NOMO-1 treated with dmso at 0.1 percent for 144 hours (cell line): Measurements from ENCODE around the gene ARNT2.

Source experiments
- DNase-seq: peaks from one replicate; lab custom pipeline; 2025; ENCODE audit not compliant: unreplicated experiment; lab: John Stamatoyannopoulos, UW

The ARNT2 gene

DNA sequence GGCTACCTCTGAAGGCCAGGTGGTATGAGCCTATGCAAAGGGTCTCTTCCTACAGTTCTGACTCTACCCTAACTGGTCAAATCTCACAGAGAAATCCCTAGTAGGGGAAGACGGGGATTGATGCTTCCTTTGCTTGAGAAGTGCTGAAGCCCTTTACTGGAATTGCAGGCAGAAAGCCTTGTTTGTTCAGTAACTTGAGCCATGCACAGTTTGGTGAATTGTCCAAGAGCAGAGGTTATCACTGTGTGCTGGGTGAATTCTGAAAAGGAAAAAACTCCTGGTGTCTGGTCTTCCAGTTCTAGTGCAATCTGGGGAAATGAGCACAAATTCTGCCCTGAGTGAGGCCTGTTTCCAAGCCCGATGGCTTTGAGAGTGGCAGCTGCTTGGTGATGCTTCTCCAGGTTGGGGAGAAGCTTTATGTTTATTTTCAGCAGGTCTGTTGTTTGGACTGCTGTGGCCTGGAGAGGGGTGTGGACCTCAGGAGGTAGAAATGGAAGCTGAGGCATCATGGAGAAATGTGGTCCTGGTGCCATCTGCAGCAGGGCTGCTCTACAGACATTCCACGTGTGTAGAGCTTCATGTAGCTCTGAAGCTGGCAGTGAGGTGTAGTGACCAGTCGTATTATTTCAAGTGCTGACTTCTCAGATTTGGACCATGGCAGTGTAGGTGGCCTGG, 60.9 kb downstream of the ARNT2 start:
- DNase-seq = no peak

DNA sequence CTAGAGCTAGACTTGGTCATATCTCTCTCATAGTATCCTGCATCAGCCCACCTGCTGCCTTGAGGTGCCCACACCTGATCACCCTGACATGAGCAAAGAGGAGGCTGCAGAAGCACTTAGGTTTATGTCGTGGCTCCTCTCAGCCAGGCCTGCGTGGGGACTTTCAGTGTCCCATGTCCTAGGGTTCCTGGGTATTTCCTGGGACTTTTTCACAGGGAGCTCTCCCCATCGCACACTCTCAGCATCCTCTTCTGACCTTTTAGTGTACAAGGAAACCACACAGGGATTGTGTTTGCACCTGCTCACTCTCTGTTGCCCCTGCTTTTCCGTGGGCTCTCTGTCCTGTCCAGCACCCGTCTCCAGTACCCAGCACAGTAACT, 61.4 kb downstream of the ARNT2 start:
- no peak for DNase-seq

DNA sequence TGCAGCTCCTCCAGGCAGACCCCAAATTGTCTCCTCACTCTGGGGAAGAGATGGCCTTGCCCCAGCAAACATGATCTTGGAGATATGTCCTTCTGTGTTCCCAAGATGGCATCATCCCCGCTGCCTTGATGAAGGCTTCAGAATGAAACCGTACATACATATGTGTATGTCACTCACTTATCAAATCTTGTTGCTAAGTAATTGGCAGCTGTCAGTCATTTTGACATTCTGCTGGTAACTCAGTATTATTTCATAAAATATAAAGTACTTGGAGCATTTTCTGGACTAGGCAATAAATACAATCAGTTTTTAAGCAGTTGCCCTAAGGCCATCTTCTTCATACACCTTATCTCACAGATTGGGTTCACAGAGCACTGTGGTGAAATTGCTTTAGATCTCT, 62.4 kb downstream of the ARNT2 start:
- DNase-seq = no peak

DNA sequence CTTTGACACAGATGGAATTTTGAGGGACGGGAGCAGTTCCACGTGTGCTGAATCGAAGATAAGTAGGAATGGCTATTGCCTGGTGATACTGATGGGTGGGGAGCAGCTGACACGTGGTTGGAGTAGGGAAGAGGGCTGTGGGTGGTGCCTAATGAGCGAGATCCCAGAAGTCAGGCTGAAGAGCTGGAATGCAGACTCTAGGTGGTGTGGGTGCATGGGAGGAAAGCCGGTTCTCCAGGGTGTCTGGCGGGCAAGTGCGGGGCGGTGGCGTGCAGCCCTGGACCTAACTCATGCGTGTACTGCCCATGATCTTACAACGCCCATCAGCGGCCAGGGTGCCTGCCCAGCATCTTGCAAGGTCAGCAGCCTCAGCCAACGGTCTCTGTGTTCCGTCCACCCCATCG, 63.1 kb downstream of the ARNT2 start:
- DNase-seq = no peak

DNA sequence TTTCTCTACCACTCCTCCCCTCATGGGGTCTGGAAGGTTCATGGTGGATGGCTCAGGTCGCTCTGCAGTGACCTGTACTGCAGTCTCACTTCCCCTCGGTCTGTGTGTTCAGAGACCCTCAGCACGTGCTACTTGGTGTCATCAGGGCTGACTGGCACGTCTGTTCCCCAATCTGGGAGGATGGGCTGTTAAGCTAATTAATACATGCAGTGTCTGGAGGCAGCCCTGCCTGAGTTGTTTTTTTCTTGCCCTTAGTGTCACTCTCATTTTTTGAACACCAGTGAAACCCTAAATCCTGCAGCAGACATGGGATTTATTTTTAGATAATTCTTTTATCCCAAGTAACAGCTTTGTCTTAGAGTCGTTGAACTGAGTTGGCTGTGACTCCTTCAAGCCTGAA, 64.6 kb downstream of the ARNT2 start:
- DNase-seq = no peak

DNA sequence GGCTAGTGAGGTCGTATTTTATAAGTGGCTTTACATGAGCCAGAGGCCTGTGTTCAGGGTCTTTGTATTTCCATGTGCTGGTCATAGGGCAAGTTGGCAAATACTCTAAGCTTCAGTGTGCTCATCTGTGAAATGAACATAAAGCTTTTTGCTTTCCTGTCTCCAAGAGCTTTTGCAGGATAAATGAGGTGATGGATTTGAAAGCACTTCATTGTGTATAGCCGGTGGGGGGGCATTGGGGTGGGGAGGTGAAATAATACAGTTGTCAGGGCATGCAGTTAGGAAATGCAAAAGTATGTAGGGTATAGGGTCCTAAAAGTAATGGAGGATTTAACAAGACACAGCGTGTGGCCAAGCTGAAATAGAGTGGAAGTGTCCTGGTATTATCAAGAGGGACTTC, 67.7 kb downstream of the ARNT2 start:
- no peak for DNase-seq

DNA sequence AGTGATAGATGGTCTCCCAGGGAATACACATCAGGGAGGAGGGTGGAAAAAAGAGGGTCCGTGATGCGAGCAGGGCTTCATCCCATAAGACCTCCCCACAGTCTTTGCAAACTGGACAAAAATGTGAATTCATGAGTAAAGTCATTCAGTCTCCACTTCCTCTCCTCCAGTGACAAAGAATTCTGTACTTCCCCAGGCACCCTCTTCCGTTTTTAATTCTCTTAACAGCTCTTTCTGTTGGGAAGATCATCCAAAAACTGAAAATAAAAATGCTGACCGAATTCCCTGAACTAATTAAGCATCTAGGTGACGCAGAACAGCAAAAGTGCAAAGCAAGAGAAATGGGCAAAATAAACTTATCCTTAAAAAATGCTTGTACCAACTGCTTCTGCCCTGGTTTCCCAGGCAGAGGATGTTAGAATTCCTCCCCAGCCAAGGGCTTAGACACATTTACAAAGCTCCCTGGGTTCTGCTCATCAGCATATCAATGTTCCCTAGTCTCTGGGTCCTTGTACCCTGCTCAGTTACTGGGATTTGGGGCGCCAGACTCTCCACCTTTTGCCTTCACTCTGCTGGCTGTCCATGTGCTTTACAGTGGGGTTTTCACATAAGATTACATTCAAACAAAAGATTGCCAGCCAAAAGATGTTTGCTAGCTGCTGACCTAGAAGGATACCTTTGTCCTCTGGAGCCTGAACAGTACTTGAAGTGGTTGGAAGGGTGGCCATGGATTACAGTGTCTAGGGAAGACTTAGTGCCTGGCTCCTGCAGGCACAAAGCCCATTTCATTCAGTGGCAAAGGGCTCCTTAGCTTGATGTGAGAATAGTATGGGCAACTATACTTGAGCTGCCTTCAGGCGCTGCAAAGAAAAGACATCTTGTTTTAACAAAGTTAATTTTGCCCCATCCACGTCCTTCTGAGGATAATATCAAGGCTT, 69.4 kb downstream of the ARNT2 start:
- peak; percentile 16 for DNase-seq

DNA sequence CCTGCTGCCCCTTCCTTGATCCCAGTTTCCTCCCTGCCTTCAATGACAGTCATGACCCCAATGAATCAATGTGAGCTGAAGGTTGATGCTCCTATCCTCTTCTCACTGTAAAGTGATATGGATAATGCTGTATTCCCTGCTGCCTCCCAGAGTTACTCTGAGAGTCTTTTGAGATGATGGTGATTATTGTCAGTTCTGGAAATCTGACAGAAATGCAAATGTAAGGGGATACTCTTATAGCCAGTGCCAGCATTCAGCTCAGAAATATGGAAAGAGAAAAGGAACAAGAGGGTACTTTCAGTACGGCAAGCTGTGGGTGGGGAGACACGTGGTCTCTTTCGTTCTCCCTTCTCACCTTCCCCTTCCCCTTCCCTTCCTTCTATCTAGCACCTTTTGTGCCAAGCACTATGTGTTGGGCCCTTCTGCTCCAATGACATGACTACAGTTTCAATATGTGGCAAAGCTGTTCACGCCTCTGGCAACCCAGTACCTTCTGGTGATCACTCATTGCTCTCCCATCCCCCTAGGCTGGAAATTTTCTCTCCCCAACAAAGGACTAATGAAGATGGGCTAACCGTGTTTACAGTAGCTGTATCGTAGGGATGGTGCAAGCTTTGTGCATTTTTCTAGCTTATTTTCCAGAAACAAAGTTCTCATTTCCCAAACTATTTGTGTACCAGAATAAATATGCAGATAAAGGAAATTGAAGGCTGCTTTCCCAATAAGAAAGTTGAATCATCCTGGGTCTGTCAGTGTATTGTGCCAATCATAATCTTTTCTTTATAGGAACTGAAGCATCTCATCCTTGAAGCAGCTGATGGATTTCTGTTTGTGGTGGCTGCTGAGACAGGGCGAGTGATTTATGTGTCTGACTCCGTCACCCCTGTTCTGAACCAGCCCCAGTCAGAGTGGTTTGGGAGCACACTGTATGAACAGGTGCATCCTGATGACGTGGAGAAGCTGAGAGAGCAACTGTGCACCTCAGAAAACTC, 70.3 kb downstream of the ARNT2 start:
- no peak for DNase-seq

DNA sequence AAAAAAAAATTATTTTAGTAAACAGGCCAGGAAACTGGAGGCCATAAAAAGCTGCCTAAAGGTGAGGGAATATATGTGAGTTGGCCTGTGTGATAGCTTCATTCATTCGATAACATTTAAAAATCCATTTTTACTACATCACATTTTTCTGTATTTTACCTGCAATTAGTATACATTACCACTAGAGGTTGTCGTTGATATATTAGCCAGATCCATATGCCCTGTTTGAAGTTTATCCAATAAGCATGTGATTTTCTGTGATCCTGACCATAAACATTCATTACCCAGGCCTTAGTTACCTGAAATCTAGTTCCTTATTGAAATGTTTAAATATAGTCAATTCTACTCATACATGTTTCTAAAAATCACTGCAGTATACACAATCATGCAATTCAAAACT, 71.4 kb downstream of the ARNT2 start:
- no peak for DNase-seq

DNA sequence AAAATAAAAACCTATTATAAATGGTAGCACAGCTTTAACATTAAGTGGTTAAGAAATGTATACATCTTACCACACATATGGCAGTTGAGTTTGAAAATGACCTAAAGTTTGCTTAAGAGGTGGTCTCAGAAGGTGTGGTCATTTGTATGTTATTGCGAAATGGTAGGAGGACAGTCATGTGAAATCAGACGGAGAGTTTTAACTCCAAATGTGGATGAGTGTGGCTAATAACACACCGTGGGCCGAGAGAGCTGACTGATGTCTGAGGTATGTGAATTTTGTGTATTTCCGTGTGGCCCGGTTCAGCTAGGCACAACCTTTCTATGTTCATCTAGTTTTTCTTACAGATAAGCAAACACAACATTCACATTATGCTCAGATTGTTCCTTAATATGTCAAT, 71.9 kb downstream of the ARNT2 start:
- no peak for DNase-seq

DNA sequence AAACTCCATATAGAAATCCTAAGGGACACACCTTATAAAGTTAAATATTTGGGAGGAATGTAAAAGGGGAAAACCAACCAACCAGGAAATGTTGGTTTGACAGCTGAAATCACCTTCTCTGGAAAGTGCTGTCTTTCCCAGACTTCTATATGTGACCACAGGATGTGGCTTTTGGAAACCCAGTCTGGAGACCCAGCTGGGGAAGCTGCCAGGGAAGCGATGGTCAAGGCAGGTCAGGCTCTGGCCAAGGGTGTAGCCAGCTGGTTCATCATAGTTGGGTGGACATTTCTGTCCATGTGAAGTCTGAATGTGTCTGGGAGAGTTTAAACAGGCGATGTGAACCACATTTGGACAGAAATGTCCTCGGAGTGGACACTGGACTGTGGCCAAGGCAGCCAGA, 73.9 kb downstream of the ARNT2 start:
- DNase-seq = no peak

DNA sequence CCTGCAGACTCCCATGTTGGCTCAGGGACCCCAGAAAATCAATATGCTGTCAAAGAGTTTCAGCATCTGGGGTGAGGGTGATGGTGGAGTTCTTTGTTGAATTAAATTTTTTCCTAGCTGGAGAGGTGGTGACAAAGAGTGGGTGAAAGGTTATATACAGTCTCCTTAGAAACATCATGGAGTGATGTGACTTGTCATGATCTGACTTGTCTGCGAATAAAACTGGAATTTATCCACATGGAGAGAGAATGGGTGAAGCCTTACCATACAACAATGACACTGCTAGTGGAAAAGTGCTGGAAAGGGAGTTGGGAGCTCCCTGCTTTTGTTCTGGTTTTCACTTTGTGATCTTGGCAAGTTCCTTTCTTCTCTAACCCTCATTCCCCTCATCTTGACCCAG, 75.0 kb downstream of the ARNT2 start:
- DNase-seq = no peak

DNA sequence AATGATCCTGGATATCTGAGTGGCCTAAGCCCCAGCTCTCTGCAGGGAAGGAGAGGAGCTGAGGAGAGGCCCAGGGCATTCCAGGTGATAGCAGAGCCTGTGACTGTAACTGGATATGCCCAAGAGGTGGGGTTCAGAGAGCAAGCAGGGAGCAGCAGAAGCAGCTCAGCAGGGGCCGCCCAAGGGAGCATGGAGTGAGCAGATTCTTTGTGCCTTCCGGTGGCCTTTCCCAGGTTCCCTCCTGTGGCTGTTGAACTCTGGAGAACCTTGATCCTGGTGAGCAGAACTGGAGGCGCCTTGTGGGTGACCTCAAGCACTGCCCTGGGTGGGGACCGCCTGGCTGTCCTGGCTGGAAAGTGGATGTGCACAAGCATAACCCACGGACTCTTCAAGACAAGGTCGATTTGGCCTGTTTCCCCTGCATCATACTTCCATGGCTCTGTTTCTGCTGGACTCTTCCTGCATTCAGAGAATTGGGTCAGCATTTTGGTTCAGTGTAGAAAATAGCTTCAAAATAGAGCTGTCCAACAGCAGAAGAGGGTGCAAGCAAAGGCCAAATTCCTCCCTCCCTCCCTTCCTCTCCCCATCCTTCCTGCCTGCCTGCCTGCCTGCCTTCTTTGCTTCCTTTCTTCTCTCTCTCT, 76.1 kb downstream of the ARNT2 start:
- no peak for DNase-seq

DNA sequence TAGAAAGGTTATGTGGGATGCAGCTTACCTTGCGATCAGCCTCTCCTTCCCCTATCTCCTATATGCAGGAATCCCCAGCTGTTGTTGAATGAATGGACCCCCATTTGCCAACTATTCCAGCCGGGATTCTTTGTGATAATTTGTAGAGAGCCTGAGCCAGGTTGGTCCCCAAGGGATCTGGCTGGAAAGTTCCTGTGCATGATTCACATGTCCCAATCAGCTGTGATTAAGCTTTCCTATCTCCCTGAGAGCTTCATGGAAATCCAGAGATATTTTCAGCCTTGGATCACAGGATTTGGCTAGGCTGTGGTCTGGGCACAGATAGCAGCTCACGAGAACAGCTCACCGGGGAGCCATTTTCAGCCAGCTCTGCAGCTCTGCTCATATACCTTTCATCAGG, 76.7 kb downstream of the ARNT2 start:
- no peak for DNase-seq

DNA sequence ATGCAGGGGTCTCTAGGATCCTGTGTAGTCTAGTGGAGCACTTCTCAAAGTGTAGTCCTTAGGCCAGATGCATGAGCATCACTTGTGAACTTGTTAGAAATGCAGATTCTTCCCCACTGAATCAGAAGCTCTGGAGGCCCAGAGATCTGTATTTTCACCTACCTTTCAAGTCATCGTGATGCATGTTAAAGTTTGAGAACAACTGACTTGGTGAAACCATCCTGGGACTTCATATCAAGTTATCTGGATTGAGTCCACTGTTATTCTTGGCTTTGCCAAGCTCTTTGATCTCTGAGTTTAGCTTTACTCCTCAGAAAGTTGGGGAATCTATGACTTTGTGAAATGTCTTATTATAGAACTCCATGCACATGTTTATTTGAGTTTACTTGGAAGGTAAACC, 78.5 kb downstream of the ARNT2 start:
- no peak for DNase-seq

DNA sequence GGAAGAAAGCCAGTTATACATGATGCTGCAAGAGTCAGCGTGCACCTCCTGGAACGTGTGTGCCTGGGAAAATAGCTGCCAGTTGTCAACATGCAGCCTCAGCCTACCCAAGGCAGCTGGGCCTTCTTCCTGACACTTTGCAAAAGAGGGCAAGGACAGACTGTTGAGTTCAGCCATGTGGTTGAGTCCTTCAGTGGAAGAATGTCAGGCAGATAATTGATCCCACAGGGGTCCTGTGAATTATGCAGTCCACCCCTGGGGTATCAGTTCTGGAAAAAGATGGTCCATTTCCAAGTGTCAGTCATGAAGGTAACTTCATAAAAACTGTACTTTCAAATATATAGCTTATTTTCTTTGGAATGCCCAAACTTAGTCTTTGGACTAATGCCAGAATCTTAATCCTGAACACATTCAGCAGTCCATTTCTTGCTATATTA, 79.6 kb downstream of the ARNT2 start:
- DNase-seq = no peak

DNA sequence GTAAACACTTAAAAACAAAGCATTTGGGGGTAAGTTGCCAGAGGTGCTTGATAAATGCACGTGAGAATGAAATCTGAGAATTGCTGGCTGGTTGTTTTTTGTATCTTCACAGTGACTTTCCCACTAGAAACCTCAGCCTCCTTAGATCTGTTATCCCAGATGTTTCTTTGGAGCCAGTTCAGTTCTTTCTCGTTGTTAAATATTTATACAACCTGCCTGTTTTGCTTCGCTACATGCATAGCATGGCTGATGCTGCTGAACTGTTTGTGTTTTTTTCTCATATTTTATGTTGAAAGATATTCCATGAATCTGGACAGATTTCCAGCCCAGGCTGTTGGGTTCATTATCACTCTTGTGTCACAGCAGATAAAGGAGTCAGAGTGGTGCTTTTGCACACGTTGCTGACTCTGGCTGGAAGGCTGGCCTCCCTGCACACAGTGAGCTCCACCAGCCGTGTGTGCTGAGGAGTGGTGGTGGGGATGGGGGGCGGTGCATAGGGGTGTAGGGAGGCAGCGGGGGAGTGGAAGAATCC, 80.2 kb downstream of the ARNT2 start:
- DNase-seq = no peak

DNA sequence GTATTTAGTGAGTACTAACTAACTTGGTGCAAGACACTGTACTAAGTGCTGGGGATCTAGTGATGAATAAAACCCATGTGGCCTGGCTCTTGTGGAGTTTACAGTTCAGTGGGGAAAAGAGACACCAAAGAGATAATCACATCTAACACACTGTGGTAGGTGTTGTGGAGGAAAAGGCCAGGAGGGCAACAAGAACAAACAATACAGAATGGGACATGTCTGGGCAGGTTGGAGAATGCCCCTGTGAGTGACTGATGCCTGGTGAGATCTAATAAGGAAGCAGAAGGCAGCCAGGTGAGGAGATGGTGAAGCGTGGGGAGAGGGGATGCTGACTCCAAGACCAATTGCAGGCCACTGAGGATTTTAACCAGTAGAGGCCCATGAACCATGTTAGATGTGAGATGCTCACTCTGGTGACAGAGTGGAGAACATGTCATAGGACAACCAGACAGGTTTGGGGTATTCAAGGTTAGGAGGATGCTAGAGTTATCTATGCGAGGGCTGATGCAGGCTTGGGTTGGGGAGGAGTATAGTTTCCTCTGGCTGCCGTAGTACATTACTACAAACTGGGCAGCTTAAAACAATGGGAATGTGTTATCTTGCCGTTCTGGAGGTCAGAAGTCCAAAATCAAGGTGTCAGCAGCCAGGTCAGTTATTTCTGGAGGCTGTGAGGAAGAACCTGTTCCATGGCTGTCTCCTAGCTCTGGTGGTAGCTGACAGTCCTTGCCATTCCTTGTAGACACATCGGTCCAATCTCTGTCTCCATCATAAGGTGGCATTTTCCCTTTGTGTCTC, 81.4 kb downstream of the ARNT2 start:
- no peak for DNase-seq

DNA sequence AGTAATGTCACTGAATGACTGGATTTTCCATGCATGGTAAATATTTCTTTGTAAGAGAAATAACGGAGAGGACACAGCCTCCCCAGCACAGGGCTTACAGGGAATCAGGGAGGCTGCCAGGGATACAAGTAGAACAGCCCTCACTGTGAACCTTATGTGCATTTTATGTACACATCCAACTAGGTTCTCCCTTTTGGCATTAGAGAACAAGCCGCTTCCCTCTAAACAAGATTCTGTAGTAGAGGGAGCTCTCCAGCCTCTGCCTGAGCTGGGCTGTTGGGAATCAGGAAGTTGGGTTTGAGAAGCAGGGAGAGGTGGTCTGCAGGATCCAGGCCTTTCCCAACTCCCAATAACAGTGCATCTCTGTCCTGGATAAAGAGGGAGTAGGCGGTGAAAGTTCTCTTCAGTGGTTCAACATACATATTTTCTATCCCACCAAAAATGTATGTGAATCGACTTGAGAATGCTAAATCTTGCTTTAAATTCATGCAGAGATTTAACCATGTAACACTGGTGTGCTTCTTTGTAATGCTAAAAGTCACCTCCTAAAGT, 83.7 kb downstream of the ARNT2 start:
- no peak for DNase-seq
